GM18873 (cell line): ENCODE measurements around the gene SERTAD2.

ENCODE experiments used
- ATAC-seq: cut with Tn5 transposase; IDR thresholded peaks from one replicate; pipeline ENCODE4 v1.9.1; 2021; ENCODE audit warnings: mild to moderate bottlenecking, moderate library complexity, moderate number of reproducible peaks; ENCODE audit not compliant: unreplicated experiment, low FRiP score

The SERTAD2 gene

DNA sequence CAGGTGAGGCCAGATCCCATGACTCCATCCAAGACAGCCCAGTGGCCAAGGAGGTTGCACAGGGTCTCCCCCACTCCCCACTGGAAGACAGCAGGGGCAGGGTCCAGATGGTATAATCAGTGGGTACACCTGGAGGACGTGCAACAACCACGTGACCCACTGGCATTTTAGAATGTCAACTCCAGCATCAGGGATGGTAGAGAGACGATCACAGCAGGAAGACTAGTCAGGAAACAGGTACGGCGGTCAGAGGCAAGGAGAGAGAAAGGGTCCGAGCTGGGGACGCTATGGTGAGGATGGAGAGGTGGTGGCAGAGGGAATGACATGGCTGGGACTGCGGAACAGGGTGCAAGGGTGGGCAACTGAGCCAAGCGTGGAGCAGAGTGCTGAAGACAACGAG, 23.0 kb downstream of the SERTAD2 start:
- no peak for ATAC-seq

DNA sequence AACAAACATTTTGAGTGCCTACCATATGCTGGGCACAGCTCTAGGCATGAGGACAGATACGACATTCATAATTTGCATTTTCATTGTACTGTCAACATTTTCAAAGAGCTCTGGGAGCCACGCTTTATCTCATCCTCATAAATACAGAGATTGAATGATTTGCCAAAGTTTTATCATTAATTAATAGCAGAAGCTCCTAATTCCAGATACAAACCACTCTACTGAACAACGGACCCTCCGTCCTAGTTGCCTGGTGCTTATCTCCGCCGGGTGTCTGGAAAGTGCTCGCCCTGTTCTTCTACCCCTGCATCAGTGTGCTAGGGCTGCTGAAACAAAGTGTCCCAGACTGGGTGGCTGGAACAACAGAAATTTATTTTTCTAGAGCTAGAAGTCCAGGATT, 23.8 kb downstream of the SERTAD2 start:
- no peak for ATAC-seq

DNA sequence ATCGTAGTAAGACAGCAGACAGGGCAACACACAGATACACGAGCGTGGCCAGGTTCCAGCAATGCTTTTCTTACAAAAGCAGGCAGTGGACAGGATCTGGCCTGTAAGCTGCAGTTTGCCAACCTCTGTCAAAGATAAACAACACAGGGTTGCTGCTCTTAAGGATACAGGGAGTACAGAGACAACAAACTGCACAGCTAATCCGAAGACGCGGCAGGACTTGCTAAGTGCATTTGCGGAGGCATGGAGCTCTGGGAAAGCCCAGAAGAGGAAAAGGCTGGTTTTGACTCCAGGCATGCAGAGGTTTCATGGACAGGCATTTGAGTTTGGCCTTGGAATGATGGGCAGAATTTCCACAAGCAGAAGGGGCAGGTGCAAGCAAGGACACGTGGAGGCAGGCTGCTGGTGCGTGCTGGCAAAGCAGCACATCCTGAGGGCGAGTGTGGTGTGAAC, 24.4 kb downstream of the SERTAD2 start:
- no peak for ATAC-seq

DNA sequence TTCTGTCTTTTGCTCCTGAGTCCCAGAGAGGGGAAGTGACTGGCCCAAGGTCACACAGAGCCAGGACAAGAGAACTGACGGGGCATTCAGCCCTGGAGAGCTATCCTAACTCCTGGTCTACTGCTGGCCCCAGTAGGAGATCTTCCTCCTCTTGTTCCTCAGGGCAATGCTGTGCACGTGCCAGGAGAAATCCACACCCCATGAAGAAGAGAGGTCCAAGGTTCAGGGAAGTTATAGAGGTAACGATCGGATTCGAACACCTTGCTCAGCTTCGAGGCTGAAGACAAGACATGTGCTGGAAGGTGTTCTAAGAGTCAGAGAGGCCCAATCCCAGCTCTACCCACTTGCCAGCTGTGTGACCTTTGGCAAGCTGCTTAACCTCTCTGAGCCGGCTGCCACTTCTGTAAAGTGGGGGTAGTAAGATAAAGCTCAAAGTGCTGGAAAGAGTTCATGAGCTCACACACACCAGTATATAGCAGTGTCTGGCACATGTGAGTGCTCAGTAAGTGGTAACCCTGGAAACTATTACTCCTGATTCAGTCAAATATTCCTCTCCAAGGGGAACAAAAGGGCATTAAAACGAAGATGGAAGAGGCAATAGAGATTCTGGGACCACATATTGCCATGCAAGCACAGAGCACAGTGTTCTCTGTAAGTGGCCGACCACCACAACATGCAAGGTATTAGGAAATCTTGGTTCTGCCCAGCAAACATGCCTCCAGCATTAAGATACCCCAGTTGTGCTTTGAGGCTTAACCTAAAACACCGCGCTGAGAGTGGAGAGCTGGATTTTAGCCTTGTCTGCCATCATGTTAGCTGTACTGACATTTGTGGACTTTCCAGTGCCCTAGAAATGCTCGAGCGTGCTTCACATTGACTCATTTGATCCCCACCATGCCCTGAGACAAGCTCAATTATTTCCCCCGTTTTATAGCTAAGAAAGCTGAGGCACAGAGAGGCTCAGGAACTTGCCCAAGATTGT, 25.6 kb downstream of the SERTAD2 start:
- ATAC-seq = no peak

DNA sequence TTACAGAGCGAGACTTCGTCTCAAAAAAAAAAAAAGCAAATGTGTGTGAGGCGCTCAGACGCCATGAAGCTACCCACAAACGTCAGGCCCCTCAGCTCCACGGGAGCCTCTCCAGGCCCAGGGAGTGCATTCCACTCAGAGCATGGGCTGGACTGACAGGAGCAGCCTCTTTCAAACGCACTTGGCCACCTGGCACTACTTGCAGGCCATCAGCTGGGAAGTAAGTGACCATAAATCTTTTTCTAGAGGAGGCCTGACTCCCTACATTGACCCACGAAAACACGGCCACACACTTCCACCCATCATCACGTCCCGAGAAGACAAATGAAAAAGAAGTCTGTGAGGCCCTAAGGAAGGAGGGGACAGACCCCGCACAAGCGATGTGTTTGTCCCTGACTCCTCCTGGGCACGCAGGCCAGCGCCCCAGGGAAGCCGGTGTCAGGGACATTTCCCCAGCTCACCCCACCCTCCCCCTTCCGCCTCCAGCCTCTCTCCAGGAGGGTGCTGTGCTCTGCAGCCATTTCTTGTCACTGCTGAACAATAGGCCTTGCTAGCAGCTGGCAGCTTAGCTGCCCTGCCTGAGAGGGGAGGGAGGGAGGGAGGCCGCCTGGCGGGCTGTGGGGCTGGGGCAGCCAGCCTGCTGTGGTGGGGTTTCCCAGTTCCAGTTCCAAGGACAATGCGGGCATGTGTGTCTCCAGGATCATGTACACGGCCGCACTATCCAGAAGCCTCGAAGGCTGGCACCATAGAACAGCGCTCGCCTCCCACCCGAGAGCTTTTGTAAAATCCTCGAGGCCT, 26.6 kb downstream of the SERTAD2 start:
- ATAC-seq = no peak

DNA sequence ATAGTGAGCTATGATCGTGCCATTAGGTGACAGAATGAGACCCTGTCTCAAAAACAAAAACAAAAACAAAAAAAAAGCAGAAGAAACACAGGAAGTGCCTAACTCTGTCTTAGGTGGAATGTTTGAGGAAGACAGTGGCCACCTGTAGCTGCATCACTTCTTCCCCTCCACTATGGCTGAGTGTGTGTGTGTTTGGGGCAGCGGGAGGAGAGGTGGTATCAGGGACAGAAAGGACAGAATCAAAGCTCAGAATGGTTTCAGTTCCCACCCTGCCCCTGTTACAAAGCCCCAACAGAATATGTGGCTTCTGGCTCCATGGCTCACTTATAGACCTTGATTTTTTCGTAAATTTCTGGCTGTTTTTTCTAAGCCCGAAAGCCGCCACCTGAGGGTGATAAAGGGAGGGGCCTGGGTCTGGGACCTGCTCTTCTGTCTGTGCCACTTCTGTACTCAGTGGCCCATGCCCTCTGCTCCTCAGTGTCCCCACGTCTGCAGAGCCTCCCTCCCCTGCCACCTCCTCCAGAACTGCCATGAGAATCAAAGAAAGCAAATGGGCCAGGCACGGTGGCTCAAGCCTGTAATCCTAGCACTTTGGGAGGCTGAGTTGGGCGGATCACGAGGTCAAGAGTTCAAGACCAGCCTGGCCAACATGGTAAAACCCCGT, 27.4 kb downstream of the SERTAD2 start:
- no peak for ATAC-seq

DNA sequence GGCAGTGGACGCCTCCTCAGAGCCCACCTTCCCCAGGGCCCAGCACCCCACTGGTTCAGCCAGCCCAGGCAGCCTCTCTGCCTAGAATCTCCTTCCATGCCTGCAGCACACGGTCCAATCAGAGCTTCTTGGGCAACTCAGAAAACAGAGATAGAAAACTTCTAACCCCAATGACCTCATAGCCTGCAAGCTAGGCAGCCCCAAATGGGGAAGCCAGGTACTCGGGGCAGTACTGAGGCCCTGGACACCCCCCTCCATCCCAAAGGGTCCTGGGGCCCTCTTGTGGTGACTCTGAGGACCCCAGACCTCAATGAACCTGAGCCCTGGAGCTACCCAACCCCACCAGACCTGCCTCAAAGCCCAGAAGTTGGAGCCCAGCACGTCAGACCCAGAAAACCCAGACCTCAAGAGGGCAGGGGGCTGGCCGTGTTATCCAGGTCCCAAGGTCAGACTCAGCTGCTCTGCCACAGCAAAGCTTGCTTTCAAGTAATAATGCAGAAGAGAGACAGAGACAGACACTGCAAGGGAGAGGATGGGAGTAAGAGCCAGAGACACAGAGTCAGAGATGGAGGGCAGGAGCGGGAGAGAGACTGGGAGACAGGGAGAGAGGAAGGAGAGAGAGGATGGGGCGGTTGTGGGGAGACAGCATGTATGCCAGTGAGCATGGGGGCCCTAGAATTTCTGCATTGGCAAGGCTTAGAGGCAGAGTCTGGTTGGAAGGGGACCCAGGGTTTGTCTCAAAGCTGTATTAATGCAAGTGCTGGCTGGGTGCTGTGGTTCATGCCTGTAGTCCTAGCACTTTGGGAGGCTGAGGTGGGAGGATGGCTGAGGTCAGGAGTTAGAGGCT, 28.2 kb downstream of the SERTAD2 start:
- ATAC-seq = no peak

DNA sequence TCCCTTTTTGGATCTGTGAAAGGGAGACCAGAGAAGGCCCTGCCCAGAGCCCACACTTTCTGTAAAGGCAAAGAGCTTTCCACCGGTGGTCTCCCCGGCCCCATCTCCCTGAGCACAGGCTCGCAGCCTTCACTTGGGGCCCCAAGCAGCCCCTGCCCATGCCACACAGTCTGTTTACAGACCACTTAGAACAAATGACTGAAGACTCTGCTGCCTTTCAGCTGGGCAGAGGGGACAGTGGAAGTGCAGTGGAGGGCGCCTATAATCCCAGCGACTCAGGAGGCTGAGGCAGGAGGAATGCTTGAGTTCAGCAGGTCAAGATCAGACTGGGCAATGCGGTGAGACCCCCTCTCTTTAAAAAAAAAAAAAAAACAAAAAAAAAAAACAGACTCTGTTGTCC, 28.9 kb downstream of the SERTAD2 start:
- no peak for ATAC-seq

DNA sequence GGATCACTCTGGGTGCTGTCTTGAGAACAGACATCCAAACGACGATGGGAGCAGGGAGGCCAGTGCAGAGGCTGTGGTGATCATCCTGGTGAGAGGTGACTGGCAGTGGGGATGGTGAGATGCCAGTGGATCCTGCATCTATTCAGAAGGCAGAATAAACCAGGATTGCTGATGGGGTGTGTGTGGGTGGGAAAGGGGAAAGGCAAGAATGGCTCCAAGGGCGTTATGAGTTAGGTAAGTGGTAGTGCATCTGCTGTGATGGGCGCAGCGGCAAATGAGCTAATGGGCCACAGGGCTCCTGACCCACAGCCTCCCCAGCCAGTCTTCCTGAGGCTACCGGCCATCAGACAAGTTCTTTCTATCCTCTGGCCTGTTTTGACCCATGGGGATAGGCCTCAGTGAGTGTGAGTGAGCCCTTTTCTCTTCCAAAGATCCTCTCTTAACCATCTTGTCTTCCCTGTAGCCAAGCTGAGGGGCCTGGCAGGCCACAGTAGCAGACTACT, 29.6 kb downstream of the SERTAD2 start:
- ATAC-seq = no peak

DNA sequence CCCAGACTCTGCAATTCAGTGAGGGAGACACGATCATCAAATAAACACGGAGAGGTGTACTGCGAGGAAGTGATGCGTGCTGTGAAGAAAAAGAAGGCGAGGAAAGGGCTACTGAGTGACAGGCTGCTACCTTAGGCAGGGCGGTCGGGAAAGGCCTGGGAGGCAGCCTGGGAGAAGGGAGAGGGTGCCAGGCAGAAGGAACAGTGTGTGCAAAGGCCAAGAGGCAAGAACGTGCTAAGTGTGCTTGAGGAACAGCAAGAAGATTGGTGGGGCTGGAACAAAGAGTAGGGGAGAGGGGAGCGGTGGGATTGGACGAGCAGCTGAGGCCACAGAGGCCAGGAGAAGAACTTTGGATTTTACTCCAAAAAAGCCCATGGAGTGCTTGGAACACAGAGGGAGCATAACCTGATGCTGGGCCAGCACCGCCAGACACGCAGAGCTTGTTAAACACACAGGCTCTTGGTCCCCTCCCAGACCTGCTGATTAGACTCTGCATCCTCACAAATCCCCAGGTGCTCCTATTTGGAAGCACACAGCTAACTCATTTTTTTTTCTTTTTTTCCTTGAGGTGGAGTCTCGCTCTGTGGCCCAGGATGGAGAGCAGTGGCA, 30.4 kb downstream of the SERTAD2 start:
- no peak for ATAC-seq

DNA sequence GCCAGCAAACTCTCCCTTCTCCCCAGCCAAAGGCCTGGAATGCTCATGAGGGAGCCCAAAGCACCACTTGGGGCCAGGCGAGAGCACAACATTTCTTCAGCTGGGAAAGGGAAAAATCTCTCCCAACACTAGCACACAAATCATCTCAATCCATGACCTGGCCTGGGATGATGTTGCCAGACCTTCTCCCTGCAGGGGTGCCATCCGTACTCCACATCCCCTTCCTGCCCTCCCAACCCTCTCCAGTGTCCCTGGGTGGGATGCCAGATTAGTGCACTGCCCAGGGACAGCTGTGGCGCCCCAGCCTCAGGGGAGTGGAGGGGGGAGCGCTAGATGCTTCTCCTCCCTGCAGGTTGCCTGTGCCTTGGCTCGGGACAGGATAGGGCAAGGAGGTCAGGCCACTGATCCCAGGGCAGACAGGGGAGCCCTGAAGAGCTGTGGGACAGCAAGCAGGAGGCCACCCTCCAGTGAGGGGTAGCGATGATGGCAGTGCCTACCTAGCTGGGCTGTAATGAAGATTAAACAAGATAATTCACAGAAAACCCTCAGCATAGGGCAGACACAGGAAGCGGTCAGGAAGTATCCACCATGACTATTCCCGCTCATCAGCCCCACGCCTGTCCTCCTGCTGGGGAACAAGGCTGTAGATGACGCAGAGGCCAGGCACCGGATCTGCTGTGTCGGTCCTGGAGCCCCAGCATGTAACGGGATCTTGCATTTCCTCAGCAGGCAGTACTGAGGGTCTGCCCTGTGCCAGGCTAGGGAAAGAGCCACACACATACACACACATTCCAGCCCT, 31.1 kb downstream of the SERTAD2 start:
- no peak for ATAC-seq

DNA sequence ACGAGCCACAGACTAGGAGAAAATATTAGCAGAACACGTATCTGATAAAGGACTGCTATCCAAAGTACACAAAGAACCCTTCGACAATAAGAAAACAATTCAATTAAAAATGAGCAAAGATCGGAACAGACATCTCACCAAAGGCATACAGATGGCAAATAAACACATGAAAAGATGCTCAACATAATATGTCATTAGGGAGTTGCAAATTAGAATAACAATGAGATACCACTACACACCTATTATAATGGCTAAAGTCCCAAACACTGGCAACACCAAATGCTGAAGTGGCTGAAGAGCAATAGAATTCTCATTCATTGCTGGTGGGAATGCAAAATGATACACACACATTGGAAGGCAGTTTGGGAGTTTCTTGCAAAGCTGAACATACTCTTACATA, 33.1 kb downstream of the SERTAD2 start:
- ATAC-seq = no peak

DNA sequence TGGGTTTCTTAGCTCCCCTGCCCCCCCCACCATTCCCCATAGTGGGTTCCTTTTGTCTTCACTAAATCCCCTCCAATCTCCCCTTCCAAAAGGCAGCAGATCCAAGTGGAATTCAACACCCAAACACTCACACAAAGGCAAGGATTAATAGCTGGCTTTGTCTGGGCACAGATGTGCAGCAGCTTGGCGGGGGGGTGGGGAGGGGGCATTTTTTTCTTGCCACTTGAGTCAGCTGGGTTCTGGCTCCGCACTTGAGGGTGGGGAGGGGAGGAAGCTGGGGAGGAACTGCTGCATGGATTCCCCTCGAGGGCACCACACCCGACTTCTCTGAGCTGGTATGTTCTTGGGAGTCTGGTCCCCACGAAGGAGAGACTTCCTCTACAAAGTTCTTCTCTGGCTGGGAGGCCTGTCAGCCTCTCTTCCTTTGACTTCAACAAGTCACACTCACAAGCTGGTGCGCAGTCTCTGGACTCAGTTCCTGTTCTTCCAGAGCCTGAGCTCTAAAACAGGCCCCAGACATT, 36.0 kb downstream of the SERTAD2 start:
- no peak for ATAC-seq

DNA sequence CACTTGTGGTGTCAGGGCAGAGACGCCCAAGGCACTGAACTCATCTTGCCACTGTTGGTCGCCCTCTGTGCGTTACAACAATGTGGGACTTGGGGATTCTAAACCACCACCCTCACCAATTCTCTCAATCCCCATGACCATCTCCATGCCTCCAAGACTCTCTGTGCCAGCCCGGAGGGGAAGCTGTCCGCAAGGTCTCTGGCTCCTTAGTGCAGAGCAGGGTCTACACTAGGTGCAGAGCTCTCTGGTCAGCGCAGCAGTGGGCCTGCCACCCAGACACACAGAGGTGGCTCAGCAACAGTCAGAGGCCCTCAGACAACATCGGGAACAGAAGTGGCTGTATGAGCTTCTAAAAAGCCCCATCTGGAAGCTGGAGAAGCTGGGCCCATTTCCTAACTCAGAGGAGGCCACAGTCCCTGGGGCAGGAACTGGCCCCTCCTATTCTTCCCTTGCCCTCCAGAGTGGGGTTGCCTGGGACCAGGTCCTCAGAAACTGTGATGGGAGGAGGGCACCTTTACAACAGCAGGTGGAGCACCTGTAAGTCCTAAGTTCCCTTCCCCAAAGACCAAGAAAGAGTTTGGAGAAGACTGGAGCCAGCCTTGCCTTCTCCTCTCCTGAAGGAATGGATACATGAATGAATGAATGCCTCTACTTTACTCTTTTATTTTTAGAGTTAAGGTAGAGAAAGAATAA, 37.7 kb downstream of the SERTAD2 start:
- ATAC-seq = no peak

DNA sequence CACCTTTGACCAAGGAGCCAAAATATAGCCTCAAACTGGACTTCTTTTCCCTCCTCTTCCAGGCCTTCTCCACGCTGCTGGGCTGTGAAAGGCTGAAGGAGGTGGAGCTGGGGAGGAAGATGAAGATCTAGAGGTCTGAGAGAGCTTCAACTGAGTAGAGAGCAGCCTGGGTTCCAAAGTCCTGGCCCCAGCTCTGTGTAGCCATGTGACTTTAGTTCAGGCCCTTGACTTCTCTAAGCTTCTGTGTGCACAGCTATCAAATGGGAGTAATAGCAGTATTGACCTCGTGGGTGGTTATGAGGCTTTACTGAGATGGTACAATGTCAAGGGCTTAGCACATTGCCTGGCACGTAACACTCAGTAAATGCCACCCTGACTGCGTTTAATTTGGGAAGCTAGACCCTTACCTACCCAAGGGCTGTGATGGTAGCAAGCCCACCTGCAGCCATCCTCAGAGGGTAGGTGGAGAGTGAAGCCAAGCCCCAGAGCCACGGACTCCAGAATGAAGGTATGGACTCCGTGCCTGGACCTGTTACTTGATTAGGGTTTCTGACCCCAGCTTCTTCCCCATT, 38.4 kb downstream of the SERTAD2 start:
- ATAC-seq = no peak

DNA sequence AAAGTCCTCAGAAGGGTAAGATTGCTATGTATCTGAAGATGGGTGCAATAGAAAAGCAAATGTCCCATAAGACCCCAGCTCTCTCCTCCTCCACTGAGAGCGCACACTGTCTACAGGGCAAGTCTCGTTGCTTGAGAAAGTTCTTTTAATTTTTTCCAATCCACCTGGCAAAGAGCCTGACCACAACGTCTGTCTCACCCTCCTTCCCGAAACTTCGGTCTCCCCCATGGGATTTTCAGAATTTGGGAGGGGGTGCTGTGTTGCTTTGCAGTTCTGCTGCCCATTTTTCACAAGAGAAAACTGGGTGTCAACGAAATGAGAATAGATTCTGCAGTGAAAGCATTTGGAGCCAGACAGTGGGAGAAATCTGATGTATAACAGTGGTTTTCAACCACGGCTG, 40.4 kb downstream of the SERTAD2 start:
- no peak for ATAC-seq

DNA sequence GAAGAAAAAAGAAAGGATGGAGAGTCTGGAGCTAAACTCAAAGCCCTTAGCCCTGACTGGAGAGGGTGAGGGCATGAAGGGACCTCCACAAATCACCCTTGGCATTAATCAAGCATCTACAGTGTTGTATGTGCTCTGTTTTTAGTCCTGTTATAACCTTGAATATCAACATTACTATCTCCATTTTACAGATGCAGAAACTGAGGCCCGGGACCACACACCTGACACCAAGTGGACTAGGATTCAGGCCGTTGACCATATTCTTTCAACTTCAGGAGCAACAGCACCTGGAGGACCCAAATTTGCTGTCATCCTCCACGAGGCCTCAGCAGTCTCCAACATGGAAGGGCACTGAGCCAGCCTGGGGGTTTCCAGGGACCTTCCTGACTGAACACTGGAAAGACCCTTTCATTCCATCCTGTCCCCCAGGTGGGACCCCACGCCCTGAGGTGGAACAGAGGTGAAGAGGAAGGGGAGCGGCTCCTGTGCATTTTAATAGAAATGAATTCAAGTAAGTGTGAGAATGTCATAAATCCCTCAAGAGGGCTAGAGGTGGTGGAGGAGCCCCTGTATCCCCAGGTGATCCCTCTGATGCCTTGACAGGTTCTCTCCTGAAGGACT, 41.0 kb downstream of the SERTAD2 start:
- ATAC-seq = no peak
